ENCODE measurements around the gene TUBB6.

TUBB6 gene

GRCh38 chr18:12308386-12309100, 502 bp downstream of the TUBB6 start:
- peak overlapping the region; percentile 50 for H3K4me3 ChIP-seq (ENCODE audit: low read depth, low read length)
- no peak for DNase-seq (ENCODE audit: low read depth)
- TF ChIP-seq CTCF (IDR thresholded peaks at IDR 0.05; ENCODE audit: low read depth, low read length, missing control alignments), result no peak

- no peak overlapping the region for H3K4me3 ChIP-seq (ENCODE audit: low read depth, low read length)
- no peak for TF ChIP-seq CTCF (IDR thresholded peaks at IDR 0.05; ENCODE audit: low read depth, low read length, missing control alignments)
- no peak for DNase-seq (ENCODE audit: low read depth)
These were observed 1.7 kb downstream of the TUBB6 start for GRCh38 chr18:12309683-12310198.

- TF ChIP-seq CTCF (IDR thresholded peaks at IDR 0.05; ENCODE audit: low read depth, low read length, missing control alignments), result no peak
- H3K4me3 ChIP-seq (ENCODE audit: low read depth, low read length), result no peak overlapping the region
- no peak for DNase-seq (ENCODE audit: low read depth)
These were observed 2.7 kb downstream of the TUBB6 start for GRCh38 chr18:12310762-12311161.

- DNase-seq (ENCODE audit: low read depth), result no peak
- H3K4me3 ChIP-seq (ENCODE audit: low read depth, low read length), result no peak overlapping the region
- no peak for TF ChIP-seq CTCF (IDR thresholded peaks at IDR 0.05; ENCODE audit: low read depth, low read length, missing control alignments)
These were observed 4.9 kb downstream of the TUBB6 start for GRCh38 chr18:12312976-12313375.

- no peak overlapping the region for H3K4me3 ChIP-seq (ENCODE audit: low read depth, low read length)
- TF ChIP-seq CTCF (IDR thresholded peaks at IDR 0.05; ENCODE audit: low read depth, low read length, missing control alignments), result no peak
- no peak for DNase-seq (ENCODE audit: low read depth)
These were observed 5.6 kb downstream of the TUBB6 start for GRCh38 chr18:12313530-12314245.

- H3K4me3 ChIP-seq (ENCODE audit: low read depth, low read length), result no peak overlapping the region
- no peak for DNase-seq (ENCODE audit: low read depth)
- no peak for TF ChIP-seq CTCF (IDR thresholded peaks at IDR 0.05; ENCODE audit: low read depth, low read length, missing control alignments)
These were observed 6.7 kb downstream of the TUBB6 start for GRCh38 chr18:12314591-12315305.

Measured in GM12864 (cell line).